Kidney (tissue), 14 donors: ENCODE data around the gene SERBP1. TPM values are rescaled to one million over a fixed set of nuclear protein-coding genes. Genes with fewer than 3 reads are reported as not detected.

Experiments used
- DNase-seq, 5 donors: peaks; one replicate each; pipeline ENCODE4 v3.0.0-alpha.2; 2013 to 2020
- FAIRE-seq: peaks from 2 replicates; lab custom pipeline; 2012; peaks lifted over from hg19 to GRCh38; lab: Jason Lieb, UNC
- H3K27ac ChIP-seq, 2 donors: one replicate each; pipeline ENCODE4 v1.7.0; 2013; ENCODE audit warnings: low read depth in 2 of 2, low read length in 2 of 2, inconsistent platforms in 1 of 2
- H3K27me3 ChIP-seq: one replicate; pipeline ENCODE4 v1.7.1; 2013; ENCODE audit warnings: low read length, inconsistent platforms; ENCODE audit not compliant: control insufficient read depth, insufficient read depth
- H3K36me3 ChIP-seq, 3 donors: one replicate each; pipeline versions ENCODE4 v1.7.0 to v1.7.1; 2013; ENCODE audit warnings: low read length in 3 of 3, control low read depth in 1 of 3, inconsistent platforms in 1 of 3; ENCODE audit not compliant: insufficient read depth in 3 of 3, control insufficient read depth in 2 of 3
- H3K4me1 ChIP-seq, 3 donors: one replicate each; pipeline versions ENCODE4 v1.7.0 to v1.7.1; 2013; ENCODE audit warnings: low read length in 3 of 3, inconsistent platforms in 1 of 3, low read depth in 1 of 3; ENCODE audit not compliant: control insufficient read depth in 2 of 3, insufficient read depth in 2 of 3
- H3K4me3 ChIP-seq, 3 donors: one replicate each; pipeline versions ENCODE4 v1.7.0 to v1.8.1; 2013; ENCODE audit warnings: low read length in 3 of 3, control low read depth in 1 of 3, inconsistent platforms in 1 of 3
- H3K9ac ChIP-seq, 3 donors: one replicate each; pipeline versions ENCODE4 v1.7.0 to v1.7.1; 2013; ENCODE audit warnings: low read length in 3 of 3, control low read depth in 1 of 3, inconsistent platforms in 1 of 3
- H3K9me3 ChIP-seq, 3 donors: one replicate each; pipeline versions ENCODE4 v1.7.0 to v1.7.1; 2013; ENCODE audit warnings: low read length in 3 of 3, control low read depth in 1 of 3, inconsistent platforms in 1 of 3; ENCODE audit not compliant: control insufficient read depth in 2 of 3, insufficient read depth in 1 of 3
- intact Hi-C: fragments of 100-400 bp; cut with DNase I; formaldehyde crosslinking; loops from one replicate; pipeline ENCODE4 v1.11.1; 2022
- polyA plus RNA-seq: library from polyadenylated mRNA; stranded (reverse); fragments of 350-450 nt; fragmentation: Illumina TruSeq; extraction: RNeasy Lipid Tissue Mini Kit (QIAGEN cat#74804); gene quantifications from one replicate; pipeline ENCODE4 v1.2.3, GENCODE V29; 2014; ENCODE audit warnings: low read depth, low replicate concordance; ENCODE audit not compliant: insufficient read depth
- total RNA-seq: library from RNA; stranded (reverse); fragmentation: NEBNext Ultra II Directional; extraction: Animal tissue kit (Norgen Biotek cat#: 25700); gene quantifications from one replicate; pipeline ENCODE4 v1.2.1, GENCODE V29; 2021
- TF ChIP-seq, protein P1 (sequence below): IDR thresholded peaks from 3 replicates; pipeline ENCODE4 v1.5.1; 2012; ENCODE audit warnings: mild to moderate bottlenecking, moderate library complexity, borderline replicate concordance; ENCODE audit not compliant: insufficient read depth; ENCODE audit errors: extremely low read depth
- donor health status: control.
- donor health status: control.
- donor health status: control.
- donor health status: control.
- donor health status: control.
- donor health status: DM: yes; HTN: yes; CAD: no.
- donor health status: Normal renal cell carcinoma (clear cell type).

SERBP1 gene
- total and polyA plus RNA-seq, 2 donors from 2014 or later: 103 to 151 TPM

GRCh38 chr1:67372898-67373297 lies 57.3 kb downstream of the SERBP1 start:
- Histone ChIP-seq H3K27me3 (no peaks in the 10 kb centered on the region), H3K4me1 (no peaks in the 10 kb centered on the region), H3K27ac (no peak overlapping the region), H3K9me3 (no peaks in the 10 kb centered on the region), H3K36me3 (no peaks in the 10 kb centered on the region), H3K4me3 (no peak overlapping the region), H3K9ac (no peak overlapping the region)
- no peak for FAIRE-seq
- DNase-seq: no peak
- TF ChIP-seq, protein P1, sequence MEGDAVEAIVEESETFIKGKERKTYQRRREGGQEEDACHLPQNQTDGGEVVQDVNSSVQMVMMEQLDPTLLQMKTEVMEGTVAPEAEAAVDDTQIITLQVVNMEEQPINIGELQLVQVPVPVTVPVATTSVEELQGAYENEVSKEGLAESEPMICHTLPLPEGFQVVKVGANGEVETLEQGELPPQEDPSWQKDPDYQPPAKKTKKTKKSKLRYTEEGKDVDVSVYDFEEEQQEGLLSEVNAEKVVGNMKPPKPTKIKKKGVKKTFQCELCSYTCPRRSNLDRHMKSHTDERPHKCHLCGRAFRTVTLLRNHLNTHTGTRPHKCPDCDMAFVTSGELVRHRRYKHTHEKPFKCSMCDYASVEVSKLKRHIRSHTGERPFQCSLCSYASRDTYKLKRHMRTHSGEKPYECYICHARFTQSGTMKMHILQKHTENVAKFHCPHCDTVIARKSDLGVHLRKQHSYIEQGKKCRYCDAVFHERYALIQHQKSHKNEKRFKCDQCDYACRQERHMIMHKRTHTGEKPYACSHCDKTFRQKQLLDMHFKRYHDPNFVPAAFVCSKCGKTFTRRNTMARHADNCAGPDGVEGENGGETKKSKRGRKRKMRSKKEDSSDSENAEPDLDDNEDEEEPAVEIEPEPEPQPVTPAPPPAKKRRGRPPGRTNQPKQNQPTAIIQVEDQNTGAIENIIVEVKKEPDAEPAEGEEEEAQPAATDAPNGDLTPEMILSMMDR: no peak
- intact Hi-C loops: no loop called here

DNA sequence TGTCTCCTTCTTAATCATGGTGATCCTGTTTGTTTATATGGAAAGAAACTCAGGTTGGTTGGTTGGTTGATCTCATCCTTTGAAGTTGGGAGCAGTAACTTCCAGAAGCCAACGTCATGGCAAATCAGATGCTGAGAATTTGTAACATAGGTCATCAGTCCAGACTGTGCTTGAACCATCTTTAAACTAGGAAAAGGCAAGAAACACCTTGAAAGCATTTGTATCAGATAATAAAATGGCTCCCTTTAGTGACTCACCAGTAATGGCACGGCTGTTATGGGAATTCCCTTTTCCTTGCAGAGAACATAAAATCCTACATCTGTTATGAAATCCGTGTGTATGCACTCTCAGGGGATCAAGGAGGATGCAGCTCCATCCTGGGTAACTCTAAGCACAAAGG lies 58.1 kb downstream of the SERBP1 start:
- TF ChIP-seq, protein P1: no peak
- H3K36me3 ChIP-seq: no peaks in the 10 kb centered on the region
- H3K27me3 ChIP-seq: no peaks in the 10 kb centered on the region
- DNase-seq: no peak
- H3K27ac ChIP-seq: no peak overlapping the region
- intact Hi-C loops: no loop called here
- FAIRE-seq: no peak
- no peak overlapping the region for H3K4me3 ChIP-seq
- H3K9me3 ChIP-seq: no peaks in the 10 kb centered on the region
- H3K9ac ChIP-seq: no peak overlapping the region
- no peaks in the 10 kb centered on the region for H3K4me1 ChIP-seq

DNA sequence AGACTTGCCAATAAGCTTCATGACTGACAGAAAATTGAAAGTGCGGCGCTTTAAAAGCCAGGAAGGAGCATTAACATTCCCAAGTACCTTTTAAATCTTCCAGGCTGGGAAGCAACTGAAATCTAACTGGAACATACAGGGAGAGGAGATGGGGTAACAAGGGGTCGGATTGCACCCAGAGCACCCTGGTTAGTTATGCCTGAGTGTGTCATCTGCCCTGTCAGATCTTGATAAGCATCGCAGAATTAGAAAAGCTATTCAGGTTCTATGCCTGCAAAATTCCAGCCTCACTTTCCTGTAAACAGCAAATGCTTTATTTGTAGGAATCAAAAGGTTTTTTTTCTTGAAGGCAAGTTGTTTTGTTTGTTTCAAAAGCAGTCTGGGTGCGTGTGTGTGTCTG lies 58.5 kb downstream of the SERBP1 start:
- Histone ChIP-seq H3K27me3 (no peaks in the 10 kb centered on the region), H3K27ac (no peak overlapping the region), H3K4me1 (no peaks in the 10 kb centered on the region), H3K9me3 (no peaks in the 10 kb centered on the region), H3K9ac (no peak overlapping the region), H3K36me3 (no peaks in the 10 kb centered on the region), H3K4me3 (no peak overlapping the region)
- TF ChIP-seq, protein P1: no peak
- intact Hi-C loops: no loop called here
- FAIRE-seq (no peak), DNase-seq (no peak)

DNA sequence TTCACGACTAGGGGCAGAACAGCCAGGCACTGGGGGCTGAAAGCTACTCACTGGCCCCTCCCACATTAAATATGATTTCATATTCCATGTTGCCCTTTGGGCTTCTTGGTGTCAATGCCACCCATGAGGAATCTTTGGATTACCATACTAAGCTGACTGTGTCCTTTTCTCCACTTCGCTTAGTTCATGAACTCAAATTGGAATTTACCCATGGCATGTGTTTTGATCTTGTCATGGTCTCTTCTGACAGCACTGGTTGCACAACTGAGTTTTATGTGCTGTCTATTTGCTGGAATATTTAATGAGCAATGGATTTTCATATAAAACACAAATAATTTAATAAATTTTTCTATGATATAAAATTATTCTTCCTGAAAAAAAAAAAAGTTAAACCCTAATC lies 59.2 kb downstream of the SERBP1 start:
- DNase-seq: no peak
- Histone ChIP-seq H3K36me3 (no peaks in the 10 kb centered on the region), H3K9me3 (no peaks in the 10 kb centered on the region), H3K9ac (no peak overlapping the region), H3K4me3 (no peak overlapping the region), H3K4me1 (no peaks in the 10 kb centered on the region), H3K27me3 (no peaks in the 10 kb centered on the region), H3K27ac (no peak overlapping the region)
- TF ChIP-seq, protein P1: no peak
- intact Hi-C loops: no loop called here
- no peak for FAIRE-seq
